SJCRH30 (cell line): ENCODE measurements around the gene KLHL21. TPM values are rescaled to one million over a fixed set of nuclear protein-coding genes. Genes with fewer than 3 reads are reported as not detected.

Experiments used
- DNase-seq, 2 experiments: peaks; one replicate each; pipeline ENCODE4 v3.0.0-alpha.2; 2015 to 2020
- H3K27ac ChIP-seq: fragments of 250-450 bp; sonication (Bioruptor Pico); 2 replicates; pipeline ENCODE4 v1.5.1; 2020; ENCODE audit warnings: mild to moderate bottlenecking, moderate library complexity
- H3K27me3 ChIP-seq: fragments of 250-450 bp; sonication (Bioruptor Pico); 2 replicates; pipeline ENCODE4 v1.5.1; 2020; ENCODE audit warnings: mild to moderate bottlenecking, moderate library complexity
- H3K36me3 ChIP-seq: fragments of 250-450 bp; sonication (Bioruptor Pico); 2 replicates; pipeline ENCODE4 v1.5.1; 2020; ENCODE audit warnings: mild to moderate bottlenecking, moderate library complexity
- H3K4me1 ChIP-seq: fragments of 250-450 bp; sonication (Bioruptor Pico); 2 replicates; pipeline ENCODE4 v1.5.1; 2020; ENCODE audit warnings: mild to moderate bottlenecking, moderate library complexity
- H3K4me3 ChIP-seq: fragments of 250-450 bp; sonication (Bioruptor Pico); 2 replicates; pipeline ENCODE4 v1.5.1; 2020; ENCODE audit warnings: mild to moderate bottlenecking, moderate library complexity
- H3K9me3 ChIP-seq: fragments of 250-450 bp; sonication (Bioruptor Pico); replicated peaks from 2 replicates; pipeline ENCODE4 v1.5.1; 2020; ENCODE audit warnings: mild to moderate bottlenecking, moderate library complexity
- total RNA-seq: library from RNA; depleted of rRNA; stranded (reverse); fragments of >200 nt; shearing (Covaris generic); gene quantifications from 2 replicates; pipeline ENCODE4 v1.2.3, GENCODE V29; 2014

KLHL21 gene
- total RNA-seq, 1 experiment from 2014 or later = 45.0 TPM

- Histone ChIP-seq H3K9me3 (no peaks in the 10 kb centered on the region), H3K27me3 (no peaks in the 10 kb centered on the region), H3K27ac (no peak overlapping the region), H3K4me3 (no peak overlapping the region), H3K4me1 (peaks cover 43% of the 10 kb centered on the region), H3K36me3 (peaks cover 77% of the 10 kb centered on the region)
- no peak for DNase-seq
Observed at GRCh38 chr1:6632588-6633514, 30.2 kb upstream of the KLHL21 start.

GRCh38 chr1:6631058-6631457 is 28.4 kb upstream of the KLHL21 start:
- Histone ChIP-seq H3K4me3 (no peak overlapping the region), H3K9me3 (no peaks in the 10 kb centered on the region), H3K27me3 (no peaks in the 10 kb centered on the region), H3K27ac (no peak overlapping the region), H3K4me1 (peaks cover 39% of the 10 kb centered on the region), H3K36me3 (peaks cover 71% of the 10 kb centered on the region)
- DNase-seq = no peak

- H3K27me3 ChIP-seq = no peaks in the 10 kb centered on the region
- no peak for DNase-seq
- H3K27ac ChIP-seq = no peak overlapping the region
- no peak overlapping the region for H3K4me3 ChIP-seq
- H3K4me1 ChIP-seq = peaks cover 36% of the 10 kb centered on the region
- H3K36me3 ChIP-seq = peaks cover 60% of the 10 kb centered on the region
- H3K9me3 ChIP-seq = no peaks in the 10 kb centered on the region
Observed at GRCh38 chr1:6630027-6630426, 27.4 kb upstream of the KLHL21 start.

GRCh38 chr1:6628971-6629479 is 26.4 kb upstream of the KLHL21 start:
- H3K9me3 ChIP-seq = no peaks in the 10 kb centered on the region
- no peak overlapping the region for H3K27ac ChIP-seq
- H3K4me1 ChIP-seq = peaks cover 29% of the 10 kb centered on the region
- H3K27me3 ChIP-seq = no peaks in the 10 kb centered on the region
- H3K36me3 ChIP-seq = peaks cover 57% of the 10 kb centered on the region
- DNase-seq = no peak
- no peak overlapping the region for H3K4me3 ChIP-seq

GRCh38 chr1:6627841-6628545 is 25.3 kb upstream of the KLHL21 start:
- peaks cover 27% of the 10 kb centered on the region for H3K4me1 ChIP-seq
- no peak overlapping the region for H3K4me3 ChIP-seq
- H3K27me3 ChIP-seq = no peaks in the 10 kb centered on the region
- peak; percentile 38 to 65 for DNase-seq
- peak overlapping the region; percentile 10; the same call in 1 of the 2 replicates for H3K27ac ChIP-seq
- H3K36me3 ChIP-seq = peaks cover 53% of the 10 kb centered on the region
- H3K9me3 ChIP-seq = no peaks in the 10 kb centered on the region

GRCh38 chr1:6627031-6627430 is 24.4 kb upstream of the KLHL21 start:
- peaks cover 28% of the 10 kb centered on the region for H3K4me1 ChIP-seq
- no peak overlapping the region for H3K27ac ChIP-seq
- peaks cover 54% of the 10 kb centered on the region for H3K36me3 ChIP-seq

GRCh38 chr1:6625584-6626149 is 23.0 kb upstream of the KLHL21 start:
- peak in 1 of 2 experiments; percentile 45 for DNase-seq
- peaks cover 56% of the 10 kb centered on the region for H3K36me3 ChIP-seq
- no peaks in the 10 kb centered on the region for H3K9me3 ChIP-seq
- no peaks in the 10 kb centered on the region for H3K27me3 ChIP-seq
- no peak overlapping the region for H3K27ac ChIP-seq
- H3K4me3 ChIP-seq = peak overlapping the region; percentile 76
- H3K4me1 ChIP-seq = peaks cover 28% of the 10 kb centered on the region

More at GRCh38 chr1:6627031-6627430, 24.4 kb upstream of the KLHL21 start:
- Histone ChIP-seq H3K9me3 (no peaks in the 10 kb centered on the region), H3K4me3 (no peak overlapping the region), H3K27me3 (no peaks in the 10 kb centered on the region)
- no peak for DNase-seq

GRCh38 chr1:6624710-6625583 is 22.3 kb upstream of the KLHL21 start, which contains the start of gene THAP3:
Gene THAP3 (plus strand): TSS chr1:6624868. CDS start chr1:6625219, 351 bp downstream.
- H3K4me1 ChIP-seq = peaks cover 28% of the 10 kb centered on the region
- H3K4me3 ChIP-seq = peak within 1 kb of the TSS; percentile 76
- H3K27me3 ChIP-seq = no peaks in the 10 kb centered on the region
- peaks cover 57% of the 10 kb centered on the region for H3K36me3 ChIP-seq
- no peaks in the 10 kb centered on the region for H3K9me3 ChIP-seq
- H3K27ac ChIP-seq = peak within 1 kb of the TSS; percentile 65
- DNase-seq = peak; percentile 93 to 95

- peaks cover 56% of the 10 kb centered on the region for H3K36me3 ChIP-seq
- peaks cover 27% of the 10 kb centered on the region for H3K4me1 ChIP-seq
- no peak overlapping the region for H3K4me3 ChIP-seq
- H3K27me3 ChIP-seq = no peaks in the 10 kb centered on the region
- H3K27ac ChIP-seq = peak overlapping the region; percentile 4; the same call in 1 of the 2 replicates
- peak; percentile 57 to 69 for DNase-seq
- no peaks in the 10 kb centered on the region for H3K9me3 ChIP-seq
Observed at GRCh38 chr1:6623269-6623965, 20.7 kb upstream of the KLHL21 start.

GRCh38 chr1:6622396-6623152 is 19.9 kb upstream of the KLHL21 start:
- Histone ChIP-seq H3K4me3 (no peak overlapping the region), H3K27me3 (no peaks in the 10 kb centered on the region), H3K9me3 (no peaks in the 10 kb centered on the region), H3K27ac (no peak overlapping the region; the same call in 1 of the 2 replicates), H3K4me1 (peaks cover 21% of the 10 kb centered on the region), H3K36me3 (peaks cover 60% of the 10 kb centered on the region)
- no peak for DNase-seq

GRCh38 chr1:6621429-6622391 is 19.0 kb upstream of the KLHL21 start:
- H3K4me3 ChIP-seq = no peak overlapping the region
- no peaks in the 10 kb centered on the region for H3K9me3 ChIP-seq
- no peaks in the 10 kb centered on the region for H3K27me3 ChIP-seq
- no peak for DNase-seq
- no peak overlapping the region for H3K27ac ChIP-seq
- H3K4me1 ChIP-seq = peaks cover 19% of the 10 kb centered on the region
- peaks cover 61% of the 10 kb centered on the region for H3K36me3 ChIP-seq

- DNase-seq = no peak
- no peak overlapping the region for H3K4me3 ChIP-seq
- H3K27me3 ChIP-seq = no peaks in the 10 kb centered on the region
- peaks cover 15% of the 10 kb centered on the region for H3K4me1 ChIP-seq
- H3K36me3 ChIP-seq = peaks cover 63% of the 10 kb centered on the region
- H3K9me3 ChIP-seq = no peaks in the 10 kb centered on the region
- H3K27ac ChIP-seq = no peak overlapping the region
Observed at GRCh38 chr1:6619045-6619444, 16.4 kb upstream of the KLHL21 start.
